ENCODE data around the gene EEF1AKMT3. TPM values are rescaled to one million over a fixed set of nuclear protein-coding genes. Genes with fewer than 3 reads are reported as not detected.

Gene EEF1AKMT3
- total and polyA plus RNA-seq, 9 of the 15 experiments (the other 6 are each of a cell fraction or from before 2014, with no cell fraction given) = 4.1 to 17.2 (median 7.9) TPM

DNA sequence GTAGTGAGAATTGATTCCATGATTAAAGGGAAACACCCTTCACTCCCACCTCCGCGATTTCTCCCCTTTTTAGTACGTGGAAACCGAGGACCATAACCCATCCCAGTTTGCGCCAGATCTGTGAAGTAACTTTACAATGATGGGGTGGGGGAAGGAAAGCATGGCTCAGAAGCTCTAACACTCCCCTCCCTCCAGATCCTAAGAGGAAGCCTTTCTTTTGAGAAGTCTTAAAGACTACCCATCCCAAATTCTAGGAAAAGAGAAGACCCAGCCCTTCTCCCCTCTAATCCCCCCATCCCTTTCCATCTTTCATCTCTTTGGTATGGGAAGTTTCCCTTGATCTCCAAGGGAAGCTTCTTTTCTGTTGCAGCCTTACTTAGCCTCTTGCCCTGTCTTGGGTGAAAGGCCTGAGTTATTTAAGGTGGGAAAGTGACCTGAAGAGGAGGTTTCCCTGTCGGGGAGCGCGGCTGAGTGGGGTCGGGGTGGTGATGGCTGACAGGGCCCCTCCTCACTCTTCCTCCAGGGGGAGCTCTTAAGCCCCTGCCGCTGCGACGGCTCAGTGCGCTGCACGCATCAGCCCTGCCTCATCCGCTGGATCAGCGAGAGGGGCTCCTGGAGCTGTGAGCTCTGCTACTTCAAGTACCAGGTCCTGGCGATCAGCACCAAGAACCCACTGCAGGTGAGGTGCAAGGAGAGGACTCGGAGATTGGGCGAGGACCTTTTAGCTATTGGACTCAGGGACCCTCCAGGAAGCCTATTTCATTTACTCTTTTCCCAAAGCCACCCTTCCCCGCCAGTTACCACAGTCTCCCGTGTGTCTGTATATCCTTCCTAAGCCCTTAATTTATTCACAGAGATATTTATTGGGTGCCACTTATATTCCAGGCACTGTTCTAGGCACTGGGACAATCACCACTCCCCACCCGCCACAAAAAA lies 15.7 kb upstream of the EEF1AKMT3 start (continued):
- TF ChIP-seq, protein P1, sequence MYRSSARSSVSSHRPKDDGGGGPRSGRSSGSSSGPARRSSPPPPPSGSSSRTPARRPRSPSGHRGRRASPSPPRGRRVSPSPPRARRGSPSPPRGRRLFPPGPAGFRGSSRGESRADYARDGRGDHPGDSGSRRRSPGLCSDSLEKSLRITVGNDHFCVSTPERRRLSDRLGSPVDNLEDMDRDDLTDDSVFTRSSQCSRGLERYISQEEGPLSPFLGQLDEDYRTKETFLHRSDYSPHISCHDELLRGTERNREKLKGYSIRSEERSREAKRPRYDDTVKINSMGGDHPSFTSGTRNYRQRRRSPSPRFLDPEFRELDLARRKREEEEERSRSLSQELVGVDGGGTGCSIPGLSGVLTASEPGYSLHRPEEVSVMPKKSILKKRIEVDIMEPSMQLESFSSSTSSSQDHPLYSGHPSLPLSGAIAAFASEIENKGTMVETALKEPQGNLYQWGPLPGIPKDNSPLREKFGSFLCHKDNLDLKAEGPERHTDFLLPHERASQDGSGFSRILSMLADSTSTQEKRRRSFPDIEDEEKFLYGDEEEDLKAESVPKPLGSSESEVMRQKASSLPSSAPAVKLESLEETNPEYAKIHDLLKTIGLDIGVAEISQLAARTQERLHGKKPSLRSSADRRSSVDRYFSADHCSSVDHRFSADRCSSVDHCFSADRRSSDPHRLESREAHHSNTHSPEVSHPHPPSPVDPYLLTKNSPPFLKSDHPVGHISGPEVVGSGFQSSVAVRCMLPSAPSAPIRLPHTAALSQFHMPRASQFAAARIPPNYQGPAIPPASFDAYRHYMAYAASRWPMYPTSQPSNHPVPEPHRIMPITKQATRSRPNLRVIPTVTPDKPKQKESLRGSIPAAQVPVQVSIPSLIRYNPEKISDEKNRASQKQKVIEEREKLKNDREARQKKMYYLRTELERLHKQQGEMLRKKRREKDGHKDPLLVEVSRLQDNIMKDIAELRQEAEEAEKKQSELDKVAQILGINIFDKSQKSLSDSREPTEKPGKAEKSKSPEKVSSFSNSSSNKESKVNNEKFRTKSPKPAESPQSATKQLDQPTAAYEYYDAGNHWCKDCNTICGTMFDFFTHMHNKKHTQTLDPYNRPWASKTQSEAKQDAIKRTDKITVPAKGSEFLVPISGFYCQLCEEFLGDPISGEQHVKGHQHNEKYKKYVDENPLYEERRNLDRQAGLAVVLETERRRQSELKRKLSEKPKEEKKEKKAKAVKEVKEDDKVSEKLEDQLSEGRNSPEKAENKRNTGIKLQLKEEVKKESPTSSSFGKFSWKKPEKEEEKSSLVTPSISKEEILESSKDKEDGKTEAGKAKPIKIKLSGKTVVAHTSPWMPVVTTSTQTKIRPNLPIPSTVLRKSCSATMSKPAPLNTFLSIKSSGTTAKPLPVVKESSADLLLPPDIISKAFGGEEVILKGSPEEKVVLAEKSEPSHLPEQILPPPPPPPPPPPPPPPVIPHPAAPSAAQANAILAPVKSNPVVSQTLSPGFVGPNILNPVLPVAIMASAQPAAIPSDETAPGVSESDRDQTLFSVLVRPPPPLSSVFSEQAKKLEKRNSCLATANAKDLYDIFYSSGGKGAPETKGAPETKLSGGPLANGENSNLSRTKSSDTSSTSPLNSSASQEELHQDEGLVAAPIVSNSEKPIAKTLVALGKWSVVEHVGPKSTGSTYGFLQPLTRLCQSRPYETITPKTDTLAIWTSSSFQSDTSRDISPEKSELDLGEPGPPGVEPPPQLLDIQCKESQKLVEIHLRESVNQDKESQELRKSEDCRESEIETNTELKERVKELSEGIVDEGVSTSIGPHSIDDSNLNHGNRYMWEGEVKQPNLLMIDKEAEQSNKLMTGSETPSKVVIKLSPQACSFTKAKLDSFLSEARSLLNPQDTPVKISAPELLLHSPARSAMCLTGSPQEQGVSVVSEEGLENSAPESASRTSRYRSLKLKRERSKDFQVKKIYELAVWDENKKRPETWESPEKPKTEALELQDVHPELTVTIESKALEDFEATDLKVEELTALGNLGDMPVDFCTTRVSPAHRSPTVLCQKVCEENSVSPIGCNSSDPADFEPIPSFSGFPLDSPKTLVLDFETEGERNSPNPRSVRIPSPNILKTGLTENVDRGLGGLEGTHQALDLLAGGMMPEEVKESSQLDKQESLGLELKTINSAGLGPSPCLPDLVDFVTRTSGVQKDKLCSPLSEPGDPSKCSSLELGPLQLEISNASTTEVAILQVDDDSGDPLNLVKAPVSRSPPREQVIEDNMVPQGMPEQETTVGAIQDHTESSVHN (IDR thresholded peaks at IDR 0.05; ENCODE audit: borderline replicate concordance in 1 of 2, low read depth in 1 of 2) = no peak
- TF ChIP-seq SREBF1 (IDR thresholded peaks at IDR 0.05; ENCODE audit: borderline replicate concordance, low read depth, low read length) = no peak
- no peak for TF ChIP-seq POLR3A (IDR thresholded peaks at IDR 0.05; ENCODE audit: borderline replicate concordance, extremely low read depth, insufficient read depth, insufficient read length)
- no peak for TF ChIP-seq ZNF436 (CRISPR knock-in tag; IDR thresholded peaks at IDR 0.05)
- peak; percentile 44 for TF ChIP-seq CXXC5 (CRISPR knock-in tag; IDR thresholded peaks at IDR 0.05)
- TF ChIP-seq, protein P2, sequence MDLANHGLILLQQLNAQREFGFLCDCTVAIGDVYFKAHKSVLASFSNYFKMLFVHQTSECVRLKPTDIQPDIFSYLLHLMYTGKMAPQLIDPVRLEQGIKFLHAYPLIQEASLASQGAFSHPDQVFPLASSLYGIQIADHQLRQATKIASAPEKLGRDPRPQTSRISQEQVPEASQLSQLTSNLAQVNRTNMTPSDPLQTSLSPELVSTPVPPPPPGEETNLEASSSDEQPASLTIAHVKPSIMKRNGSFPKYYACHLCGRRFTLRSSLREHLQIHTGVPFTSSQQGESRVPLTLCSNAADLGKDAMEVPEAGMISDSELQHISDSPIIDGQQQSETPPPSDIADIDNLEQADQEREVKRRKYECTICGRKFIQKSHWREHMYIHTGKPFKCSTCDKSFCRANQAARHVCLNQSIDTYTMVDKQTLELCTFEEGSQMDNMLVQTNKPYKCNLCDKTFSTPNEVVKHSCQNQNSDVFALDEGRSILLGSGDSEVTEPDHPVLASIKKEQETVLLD (IDR thresholded peaks at IDR 0.05) = 0 out of 2 replicates have a peak, but pooled peaks have one; percentile 20
- TF ChIP-seq POLR2B (IDR thresholded peaks at IDR 0.05; ENCODE audit: low read depth, partially characterized antibody) = no peak
- TF ChIP-seq MEF2D (tag; conservative IDR thresholded peaks at IDR 0.05; ENCODE audit: low read depth) = no peak
- no peak for TF ChIP-seq FOXM1 (IDR thresholded peaks at IDR 0.05; ENCODE audit: low read depth)
- TF ChIP-seq FOXM1 (CRISPR knock-in tag; IDR thresholded peaks at IDR 0.05; ENCODE audit: low read depth) = no peak
- TF ChIP-seq PCBP2 (IDR thresholded peaks at IDR 0.05; ENCODE audit: low read depth, low read length, poor library complexity, severe bottlenecking) = no peak
- TF ChIP-seq, protein P3, sequence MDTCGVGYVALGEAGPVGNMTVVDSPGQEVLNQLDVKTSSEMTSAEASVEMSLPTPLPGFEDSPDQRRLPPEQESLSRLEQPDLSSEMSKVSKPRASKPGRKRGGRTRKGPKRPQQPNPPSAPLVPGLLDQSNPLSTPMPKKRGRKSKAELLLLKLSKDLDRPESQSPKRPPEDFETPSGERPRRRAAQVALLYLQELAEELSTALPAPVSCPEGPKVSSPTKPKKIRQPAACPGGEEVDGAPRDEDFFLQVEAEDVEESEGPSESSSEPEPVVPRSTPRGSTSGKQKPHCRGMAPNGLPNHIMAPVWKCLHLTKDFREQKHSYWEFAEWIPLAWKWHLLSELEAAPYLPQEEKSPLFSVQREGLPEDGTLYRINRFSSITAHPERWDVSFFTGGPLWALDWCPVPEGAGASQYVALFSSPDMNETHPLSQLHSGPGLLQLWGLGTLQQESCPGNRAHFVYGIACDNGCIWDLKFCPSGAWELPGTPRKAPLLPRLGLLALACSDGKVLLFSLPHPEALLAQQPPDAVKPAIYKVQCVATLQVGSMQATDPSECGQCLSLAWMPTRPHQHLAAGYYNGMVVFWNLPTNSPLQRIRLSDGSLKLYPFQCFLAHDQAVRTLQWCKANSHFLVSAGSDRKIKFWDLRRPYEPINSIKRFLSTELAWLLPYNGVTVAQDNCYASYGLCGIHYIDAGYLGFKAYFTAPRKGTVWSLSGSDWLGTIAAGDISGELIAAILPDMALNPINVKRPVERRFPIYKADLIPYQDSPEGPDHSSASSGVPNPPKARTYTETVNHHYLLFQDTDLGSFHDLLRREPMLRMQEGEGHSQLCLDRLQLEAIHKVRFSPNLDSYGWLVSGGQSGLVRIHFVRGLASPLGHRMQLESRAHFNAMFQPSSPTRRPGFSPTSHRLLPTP (IDR thresholded peaks at IDR 0.05; ENCODE audit: borderline replicate concordance, extremely low read depth, insufficient read length) = no peak
- TF ChIP-seq CAMTA2 (CRISPR knock-in tag; conservative IDR thresholded peaks at IDR 0.05) = no peak

Measured in K562 (cell line).